ENCODE results near the gene SLIT3.

SLIT3 gene

DNA sequence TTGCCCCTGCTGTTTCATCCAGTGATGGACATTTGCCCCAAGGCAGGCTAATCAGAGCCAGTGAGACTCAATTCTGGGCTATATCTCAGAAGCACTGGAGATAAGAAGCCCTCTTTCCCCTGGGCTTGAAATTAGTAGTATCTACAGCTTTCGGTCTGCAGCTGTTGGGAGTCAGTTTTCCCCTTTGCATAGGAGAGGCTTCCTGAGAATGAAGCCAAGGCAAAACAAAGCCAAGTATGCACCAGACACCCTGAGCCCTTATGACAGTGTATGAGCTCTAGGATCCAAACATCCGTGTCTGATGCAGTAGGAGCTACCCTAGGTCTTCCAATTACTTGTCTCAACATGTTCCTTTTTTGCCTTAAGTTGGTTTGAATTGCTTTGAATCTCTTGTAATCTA, 642.5 kb downstream of the SLIT3 start:
- no peak overlapping the region for H3K4me3 ChIP-seq (ENCODE audit: low read depth, low read length)
- TF ChIP-seq, protein P1, sequence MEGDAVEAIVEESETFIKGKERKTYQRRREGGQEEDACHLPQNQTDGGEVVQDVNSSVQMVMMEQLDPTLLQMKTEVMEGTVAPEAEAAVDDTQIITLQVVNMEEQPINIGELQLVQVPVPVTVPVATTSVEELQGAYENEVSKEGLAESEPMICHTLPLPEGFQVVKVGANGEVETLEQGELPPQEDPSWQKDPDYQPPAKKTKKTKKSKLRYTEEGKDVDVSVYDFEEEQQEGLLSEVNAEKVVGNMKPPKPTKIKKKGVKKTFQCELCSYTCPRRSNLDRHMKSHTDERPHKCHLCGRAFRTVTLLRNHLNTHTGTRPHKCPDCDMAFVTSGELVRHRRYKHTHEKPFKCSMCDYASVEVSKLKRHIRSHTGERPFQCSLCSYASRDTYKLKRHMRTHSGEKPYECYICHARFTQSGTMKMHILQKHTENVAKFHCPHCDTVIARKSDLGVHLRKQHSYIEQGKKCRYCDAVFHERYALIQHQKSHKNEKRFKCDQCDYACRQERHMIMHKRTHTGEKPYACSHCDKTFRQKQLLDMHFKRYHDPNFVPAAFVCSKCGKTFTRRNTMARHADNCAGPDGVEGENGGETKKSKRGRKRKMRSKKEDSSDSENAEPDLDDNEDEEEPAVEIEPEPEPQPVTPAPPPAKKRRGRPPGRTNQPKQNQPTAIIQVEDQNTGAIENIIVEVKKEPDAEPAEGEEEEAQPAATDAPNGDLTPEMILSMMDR (IDR thresholded peaks at IDR 0.05; ENCODE audit: insufficient read depth, low read depth, low read length, missing control alignments): no peak
- DNase-seq (ENCODE audit: low read depth): no peak

DNA sequence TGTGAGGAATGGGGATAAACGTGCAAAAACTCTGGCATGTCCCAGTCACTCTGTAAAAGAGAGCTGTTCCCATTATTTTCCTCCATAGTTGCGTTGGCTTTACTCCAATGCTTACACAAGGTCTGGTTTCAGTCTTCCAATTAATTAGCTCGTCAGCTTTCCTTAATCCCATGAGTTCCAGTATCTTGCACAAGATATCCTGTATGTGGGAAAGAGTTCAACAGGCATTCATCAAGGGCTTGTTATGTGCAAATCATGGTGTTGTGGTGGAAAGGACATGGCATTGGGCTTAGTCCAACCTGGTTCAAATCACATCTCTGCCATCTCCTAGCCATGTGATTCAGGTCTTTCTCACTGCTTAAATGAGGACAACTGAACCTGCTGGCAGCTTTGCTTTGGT, 644.3 kb downstream of the SLIT3 start:
- TF ChIP-seq, protein P1 (IDR thresholded peaks at IDR 0.05; ENCODE audit: insufficient read depth, low read depth, low read length, missing control alignments): no peak
- no peak for DNase-seq (ENCODE audit: low read depth)
- H3K4me3 ChIP-seq (ENCODE audit: low read depth, low read length): no peak overlapping the region

DNA sequence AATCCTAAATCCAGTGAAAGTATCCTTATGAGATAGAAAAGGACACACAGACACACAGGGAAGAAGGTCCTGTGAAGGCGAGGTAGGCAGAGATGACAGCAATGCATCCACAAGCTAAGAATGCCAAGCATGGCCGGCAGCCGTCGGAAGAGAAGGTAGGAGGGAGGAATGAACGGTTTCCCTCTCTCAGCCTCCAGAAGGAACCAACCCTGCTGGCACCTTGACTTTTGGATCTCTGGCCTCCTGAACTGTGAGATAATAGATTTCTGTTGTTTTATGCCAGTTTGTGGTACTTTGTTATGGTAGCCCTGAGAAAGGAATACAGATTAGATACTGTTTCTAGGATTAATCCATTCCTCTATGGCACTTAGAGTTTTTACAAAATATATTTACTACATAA, 645.6 kb downstream of the SLIT3 start:
- no peak overlapping the region for H3K4me3 ChIP-seq (ENCODE audit: low read depth, low read length)
- no peak for DNase-seq (ENCODE audit: low read depth)
- TF ChIP-seq, protein P1 (IDR thresholded peaks at IDR 0.05; ENCODE audit: insufficient read depth, low read depth, low read length, missing control alignments): no peak

DNA sequence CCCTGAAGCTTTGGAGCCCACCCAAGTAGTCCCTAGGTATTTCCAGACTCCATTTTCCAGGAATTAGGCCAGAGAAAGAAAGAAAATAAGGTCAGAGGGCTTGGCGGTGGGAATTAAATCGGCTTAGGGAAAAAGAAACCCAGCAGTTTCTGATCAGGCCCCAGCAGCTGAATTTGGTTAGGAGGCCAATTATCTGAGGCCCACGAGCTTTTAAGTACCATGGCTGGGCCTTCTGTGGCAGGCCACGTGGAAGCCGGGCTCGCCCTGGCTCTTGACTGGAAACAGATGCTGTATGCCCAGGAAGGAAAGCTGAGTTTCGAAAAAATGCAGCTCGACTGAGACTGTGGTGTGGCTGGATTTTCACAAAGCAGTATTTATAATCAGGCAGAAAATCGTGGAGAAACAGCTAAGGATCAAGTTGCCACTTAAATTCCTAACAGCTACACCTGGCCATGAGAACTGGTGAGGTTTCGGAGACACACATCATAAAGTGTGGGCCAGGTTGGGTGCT, 646.7 kb downstream of the SLIT3 start:
- TF ChIP-seq, protein P1 (IDR thresholded peaks at IDR 0.05; ENCODE audit: insufficient read depth, low read depth, low read length, missing control alignments): no peak
- DNase-seq (ENCODE audit: low read depth): no peak
- no peak overlapping the region for H3K4me3 ChIP-seq (ENCODE audit: low read depth, low read length)

DNA sequence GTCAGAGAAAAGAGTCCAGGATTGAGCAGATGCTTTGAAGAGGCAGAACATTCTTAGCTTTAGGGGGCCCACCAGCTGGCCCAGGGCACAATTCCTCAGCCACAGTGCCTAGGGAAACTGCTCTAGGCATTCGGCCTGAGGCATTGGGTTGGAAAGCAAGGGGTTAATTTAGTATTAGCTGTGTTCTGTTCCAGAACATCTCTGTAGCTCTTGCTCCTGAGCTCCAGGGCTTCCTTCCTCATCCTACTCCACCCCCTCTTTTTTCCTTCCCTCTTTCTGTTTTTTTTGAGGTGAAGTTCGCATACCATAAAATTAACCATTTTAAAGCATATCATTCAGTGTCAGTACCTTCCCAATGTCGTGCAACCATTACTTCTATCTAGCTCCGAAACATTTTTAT, 647.3 kb downstream of the SLIT3 start:
- TF ChIP-seq, protein P1 (IDR thresholded peaks at IDR 0.05; ENCODE audit: insufficient read depth, low read depth, low read length, missing control alignments): no peak
- DNase-seq (ENCODE audit: low read depth): no peak

DNA sequence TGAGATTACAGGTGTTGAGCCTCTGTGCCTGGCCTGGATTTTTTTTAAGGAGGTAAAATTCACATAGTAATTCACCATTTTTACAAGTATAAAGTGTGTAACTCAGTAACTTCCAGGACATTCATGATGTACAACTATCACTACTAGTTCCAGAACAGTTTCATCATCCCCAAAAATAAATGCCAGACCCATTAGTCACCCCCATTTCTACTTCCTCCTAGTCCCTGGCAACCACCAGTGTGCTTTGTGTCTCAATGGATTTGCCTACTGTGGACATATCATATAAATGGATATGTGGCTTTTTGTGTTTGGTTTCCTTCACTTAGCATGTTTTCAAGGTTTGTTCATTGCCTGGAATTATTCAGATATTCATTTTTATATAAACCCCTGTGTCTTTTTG, 649.3 kb downstream of the SLIT3 start:
- TF ChIP-seq, protein P1 (IDR thresholded peaks at IDR 0.05; ENCODE audit: insufficient read depth, low read depth, low read length, missing control alignments): no peak
- DNase-seq (ENCODE audit: low read depth): no peak
- no peak overlapping the region for H3K4me3 ChIP-seq (ENCODE audit: low read depth, low read length)

More for the DNA sequence above, 647.3 kb downstream of the SLIT3 start:
- H3K4me3 ChIP-seq (ENCODE audit: low read depth, low read length): no peak overlapping the region

DNA sequence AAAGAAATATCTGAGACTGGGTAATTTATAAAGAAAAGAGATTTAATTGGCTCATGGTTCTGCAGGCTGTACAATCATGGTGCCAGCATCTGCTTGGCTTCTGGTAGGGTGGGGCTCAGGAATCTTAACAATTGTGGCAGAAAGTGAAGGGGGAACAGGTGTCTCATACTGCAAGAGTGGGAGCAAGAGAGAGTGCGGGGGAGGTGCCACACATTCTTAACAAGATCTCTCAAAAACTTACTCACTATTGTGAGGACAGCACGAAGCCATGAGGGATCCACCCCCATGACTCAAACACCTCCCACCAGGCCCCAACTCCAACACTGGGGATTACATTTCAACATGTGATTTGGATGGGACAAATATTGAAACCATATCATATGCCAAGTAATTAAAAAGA, 651.6 kb downstream of the SLIT3 start:
- DNase-seq (ENCODE audit: low read depth): no peak
- TF ChIP-seq, protein P1 (IDR thresholded peaks at IDR 0.05; ENCODE audit: insufficient read depth, low read depth, low read length, missing control alignments): no peak
- no peak overlapping the region for H3K4me3 ChIP-seq (ENCODE audit: low read depth, low read length)

Data from GM12865 (cell line).